ENCODE results near the gene CRYBG1. TPM values are rescaled to one million over a fixed set of nuclear protein-coding genes. Genes with fewer than 3 reads are reported as not detected.

The CRYBG1 gene
- total RNA-seq, 1 donor from 2014 or later: 27.9 TPM

DNA sequence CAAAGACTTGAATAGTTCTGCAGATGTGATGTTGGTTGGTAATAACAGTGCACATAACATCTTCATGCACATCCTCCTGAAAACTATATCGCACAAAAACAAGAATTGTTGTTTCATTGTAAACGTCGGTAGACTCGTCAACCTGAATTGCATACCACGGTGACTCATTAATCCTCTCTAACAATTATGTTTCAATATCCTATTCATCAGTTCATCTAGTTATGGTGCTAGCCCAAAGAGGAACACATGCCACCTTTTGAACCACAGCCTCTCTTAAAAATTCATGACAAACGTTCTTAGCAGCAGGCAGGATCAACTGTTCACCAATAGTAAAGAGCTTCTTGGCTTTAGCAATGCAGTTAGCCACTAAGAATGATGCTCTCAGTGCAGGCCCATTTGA, 25.0 kb downstream of the CRYBG1 start:
- Histone ChIP-seq H3K27ac (no peak overlapping the region), H3K9me3 (no peaks in the 10 kb centered on the region), H3K4me3 (no peak overlapping the region), H3K27me3 (ENCODE audit: low read depth) (no peaks in the 10 kb centered on the region), H3K36me3 (no peaks in the 10 kb centered on the region), H3K4me1 (no peaks in the 10 kb centered on the region)
- ATAC-seq (no peak), DNase-seq (no peak)
- intact Hi-C loops (cut with DNase I): no loop called here
- TF ChIP-seq, protein P1, sequence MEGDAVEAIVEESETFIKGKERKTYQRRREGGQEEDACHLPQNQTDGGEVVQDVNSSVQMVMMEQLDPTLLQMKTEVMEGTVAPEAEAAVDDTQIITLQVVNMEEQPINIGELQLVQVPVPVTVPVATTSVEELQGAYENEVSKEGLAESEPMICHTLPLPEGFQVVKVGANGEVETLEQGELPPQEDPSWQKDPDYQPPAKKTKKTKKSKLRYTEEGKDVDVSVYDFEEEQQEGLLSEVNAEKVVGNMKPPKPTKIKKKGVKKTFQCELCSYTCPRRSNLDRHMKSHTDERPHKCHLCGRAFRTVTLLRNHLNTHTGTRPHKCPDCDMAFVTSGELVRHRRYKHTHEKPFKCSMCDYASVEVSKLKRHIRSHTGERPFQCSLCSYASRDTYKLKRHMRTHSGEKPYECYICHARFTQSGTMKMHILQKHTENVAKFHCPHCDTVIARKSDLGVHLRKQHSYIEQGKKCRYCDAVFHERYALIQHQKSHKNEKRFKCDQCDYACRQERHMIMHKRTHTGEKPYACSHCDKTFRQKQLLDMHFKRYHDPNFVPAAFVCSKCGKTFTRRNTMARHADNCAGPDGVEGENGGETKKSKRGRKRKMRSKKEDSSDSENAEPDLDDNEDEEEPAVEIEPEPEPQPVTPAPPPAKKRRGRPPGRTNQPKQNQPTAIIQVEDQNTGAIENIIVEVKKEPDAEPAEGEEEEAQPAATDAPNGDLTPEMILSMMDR (IDR thresholded peaks at IDR 0.05): no peak

DNA sequence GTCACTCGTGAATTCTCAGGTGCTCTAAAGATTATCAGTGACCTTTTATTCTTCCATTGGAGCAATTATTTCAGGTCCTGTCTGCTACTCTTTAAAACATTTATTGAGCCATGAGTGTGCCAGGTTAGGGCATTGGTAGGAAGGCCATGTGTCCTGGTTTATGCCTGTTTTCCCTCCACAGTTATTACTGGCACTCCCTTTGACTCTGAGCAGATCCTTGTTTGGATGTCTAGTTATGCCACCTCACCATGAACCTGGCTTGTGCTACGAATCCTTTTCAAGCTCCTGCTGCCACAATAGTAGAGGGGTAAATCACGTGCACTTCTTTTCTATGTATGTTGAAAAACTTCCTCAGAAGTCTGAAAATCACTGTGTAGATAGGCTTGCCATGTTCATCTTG, 27.4 kb downstream of the CRYBG1 start:
- no peak for ATAC-seq
- TF ChIP-seq, protein P1 (IDR thresholded peaks at IDR 0.05): no peak

DNA sequence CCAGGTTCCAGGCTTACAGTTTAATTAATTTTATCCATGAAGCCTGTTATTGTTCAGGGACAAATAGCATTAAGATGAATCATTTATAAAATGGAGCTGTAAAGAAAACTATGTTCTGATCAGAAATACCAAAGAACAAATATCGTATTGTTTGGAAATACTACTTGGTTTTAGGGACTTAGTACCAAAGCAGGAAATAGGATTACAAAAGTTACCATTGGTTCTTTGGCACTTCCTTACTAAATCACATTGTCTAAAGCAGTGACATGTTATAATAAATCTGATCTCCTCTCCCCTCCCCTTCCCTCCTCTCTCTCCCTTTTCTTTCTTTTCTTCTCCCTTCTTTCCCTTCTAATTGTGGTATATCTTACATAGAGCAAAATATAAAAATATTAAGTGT, 29.6 kb downstream of the CRYBG1 start:
- no peak overlapping the region for H3K4me3 ChIP-seq
- H3K9me3 ChIP-seq: no peaks in the 10 kb centered on the region
- intact Hi-C loops (cut with DNase I): no loop called here
- H3K36me3 ChIP-seq: no peaks in the 10 kb centered on the region
- no peak for DNase-seq
- H3K27me3 ChIP-seq (ENCODE audit: low read depth): no peaks in the 10 kb centered on the region
- TF ChIP-seq, protein P1 (IDR thresholded peaks at IDR 0.05): no peak
- H3K27ac ChIP-seq: no peak overlapping the region
- ATAC-seq: no peak
- H3K4me1 ChIP-seq: no peaks in the 10 kb centered on the region

More for the DNA sequence above, 27.4 kb downstream of the CRYBG1 start:
- H3K36me3 ChIP-seq: no peaks in the 10 kb centered on the region
- DNase-seq: no peak
- no peaks in the 10 kb centered on the region for H3K9me3 ChIP-seq
- no peak overlapping the region for H3K27ac ChIP-seq
- H3K27me3 ChIP-seq (ENCODE audit: low read depth): no peaks in the 10 kb centered on the region
- H3K4me1 ChIP-seq: no peaks in the 10 kb centered on the region
- no peak overlapping the region for H3K4me3 ChIP-seq
- intact Hi-C loops (cut with DNase I): no loop called here

DNA sequence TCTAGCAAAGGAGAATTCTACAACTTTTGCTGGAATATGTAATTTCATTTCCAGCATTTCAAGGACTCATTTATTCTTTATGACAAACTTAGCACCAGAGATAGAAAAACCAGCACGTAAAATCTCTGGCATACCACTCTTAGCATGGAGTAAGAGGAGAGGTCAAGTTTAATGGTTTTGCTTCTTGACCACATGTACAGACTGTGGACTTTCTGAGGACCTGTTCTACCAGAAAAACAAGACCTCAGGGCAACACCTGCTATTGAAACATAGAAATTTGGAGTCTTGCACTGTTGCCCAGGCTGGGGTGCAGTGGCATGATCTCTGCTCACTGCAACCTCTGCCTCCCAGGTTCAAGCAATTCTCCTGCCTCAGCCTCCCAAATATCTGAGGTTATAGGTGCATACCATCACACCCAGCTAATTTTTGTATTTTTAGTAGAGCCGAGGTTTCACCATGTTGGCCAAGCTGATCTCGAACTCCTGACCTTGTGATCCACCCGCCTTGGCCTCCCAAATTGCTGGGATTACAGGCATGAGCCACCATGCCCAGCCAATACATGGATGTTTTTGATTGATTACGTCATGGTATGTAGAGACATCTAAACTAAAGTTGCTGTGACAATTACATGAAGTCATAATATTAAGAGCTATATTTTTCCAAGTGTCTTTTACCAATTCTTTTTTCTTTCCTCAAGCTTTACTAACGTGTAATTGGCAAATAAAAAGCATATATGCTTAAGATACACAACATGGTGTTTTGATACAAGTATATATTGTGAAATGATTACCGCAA, 36.1 kb downstream of the CRYBG1 start:
- DNase-seq: no peak
- TF ChIP-seq, protein P1 (IDR thresholded peaks at IDR 0.05): no peak
- ATAC-seq: no peak
- Histone ChIP-seq H3K27me3 (ENCODE audit: low read depth) (peaks cover 7% of the 10 kb centered on the region), H3K27ac (no peak overlapping the region), H3K4me1 (no peaks in the 10 kb centered on the region), H3K36me3 (no peaks in the 10 kb centered on the region), H3K4me3 (no peak overlapping the region), H3K9me3 (no peaks in the 10 kb centered on the region)
- intact Hi-C loops (cut with DNase I): no loop called here

DNA sequence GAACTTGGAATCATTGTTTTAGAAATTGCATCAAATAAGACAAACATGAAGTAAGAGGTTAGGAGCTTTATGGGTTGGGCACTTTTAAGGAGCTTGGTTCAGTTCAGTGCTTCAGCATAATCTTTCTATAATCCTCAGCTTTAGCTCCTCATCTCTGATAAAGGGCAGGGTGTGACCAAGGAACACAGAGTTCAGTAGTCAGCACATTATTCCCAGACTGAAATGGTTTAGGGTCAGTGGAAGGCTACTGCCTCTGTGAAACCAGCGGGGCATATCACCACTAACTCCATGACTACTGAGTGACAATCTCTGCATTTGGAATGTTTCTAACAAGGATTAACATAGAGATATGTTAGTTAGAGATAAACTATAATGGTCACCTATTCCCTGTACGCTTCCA, 36.9 kb downstream of the CRYBG1 start:
- H3K27me3 ChIP-seq (ENCODE audit: low read depth): peaks cover 7% of the 10 kb centered on the region
- DNase-seq (no peak), ATAC-seq (no peak)
- TF ChIP-seq, protein P1 (IDR thresholded peaks at IDR 0.05): no peak
- no peak overlapping the region for H3K4me3 ChIP-seq
- H3K36me3 ChIP-seq: no peaks in the 10 kb centered on the region
- no peaks in the 10 kb centered on the region for H3K4me1 ChIP-seq
- intact Hi-C loops (cut with DNase I): no loop called here
- H3K27ac ChIP-seq: no peak overlapping the region
- H3K9me3 ChIP-seq: no peaks in the 10 kb centered on the region

Measured in lower lobe of right lung (tissue), 2 donors.